GM20431 (cell line): ENCODE data around the gene BCO2.

Source experiments
- in situ Hi-C: fragments of 300-500 bp; cut with MseI, MboI; formaldehyde crosslinking; loops from one replicate; pipeline ENCODE4 v1.15.0; 2020; ENCODE audit warnings: low sequenced_read_pairs; ENCODE audit not compliant: unreplicated experiment

The BCO2 gene

GRCh38 chr11:112212290-112212689, 37.0 kb downstream of the BCO2 start:
- in situ Hi-C loops, result no loop called here

GRCh38 chr11:112212710-112213109, 37.4 kb downstream of the BCO2 start:
- in situ Hi-C loops, result no loop called here

GRCh38 chr11:112213753-112214152, 38.4 kb downstream of the BCO2 start:
- in situ Hi-C loops, result no loop called here

DNA sequence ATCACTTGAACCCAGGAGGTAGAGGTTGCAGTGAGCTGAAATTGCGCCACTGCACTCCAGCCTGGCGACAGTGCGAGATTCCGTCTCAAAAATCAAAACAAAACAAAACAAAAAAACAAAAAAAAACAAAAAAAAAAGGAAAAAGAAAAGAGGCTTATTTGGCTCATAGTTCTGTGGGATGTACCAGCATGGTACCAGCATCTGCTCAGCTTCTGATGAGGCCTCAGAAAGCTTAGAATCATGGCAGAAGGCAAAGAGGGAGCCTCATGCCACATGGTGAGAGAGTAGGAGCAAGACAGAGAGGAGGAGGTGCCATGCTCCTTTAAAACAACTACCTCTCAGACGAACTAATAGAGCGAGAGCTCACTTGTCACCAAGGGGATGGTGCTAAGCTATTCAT, 40.3 kb downstream of the BCO2 start:
- in situ Hi-C loops, result no loop called here

GRCh38 chr11:112216561-112217105, 41.3 kb downstream of the BCO2 start:
- in situ Hi-C loops, result no loop called here

- in situ Hi-C loops, result loop anchor here (10.0 kb wide), 1 partner anchor 65 kb away; no protein-coding TSS in a partner anchor
Observed at GRCh38 chr11:112219476-112220232, 44.3 kb downstream of the BCO2 start.

DNA sequence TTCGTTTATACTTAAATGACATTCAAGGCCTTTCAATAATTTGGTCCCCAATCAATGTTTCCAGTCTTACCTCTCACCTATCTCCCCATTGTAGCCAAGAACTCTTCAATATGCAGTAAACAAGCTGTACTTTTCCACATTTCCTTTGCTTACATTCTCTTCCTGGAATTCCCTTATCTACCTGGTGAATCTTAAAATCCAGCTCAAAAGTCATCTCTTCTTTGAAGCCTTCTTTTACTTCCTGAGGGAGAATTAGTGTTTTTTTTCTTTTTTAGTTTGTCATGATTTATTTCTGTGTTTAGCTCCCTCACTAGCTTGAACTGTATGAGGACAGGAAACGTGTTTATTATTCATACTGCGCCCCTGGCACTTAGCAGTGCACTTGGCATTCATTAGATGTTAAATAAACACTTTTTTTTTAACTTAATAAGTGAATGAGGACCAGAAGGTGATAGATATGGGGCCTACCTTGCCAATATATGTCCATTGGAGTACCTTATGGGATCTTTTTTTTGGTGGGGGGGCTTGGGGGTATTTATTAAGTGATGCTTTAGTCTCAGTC, 46.0 kb downstream of the BCO2 start:
- in situ Hi-C loops, result loop anchor here (10.0 kb wide), 1 partner anchor 63 kb away; no protein-coding TSS in a partner anchor

DNA sequence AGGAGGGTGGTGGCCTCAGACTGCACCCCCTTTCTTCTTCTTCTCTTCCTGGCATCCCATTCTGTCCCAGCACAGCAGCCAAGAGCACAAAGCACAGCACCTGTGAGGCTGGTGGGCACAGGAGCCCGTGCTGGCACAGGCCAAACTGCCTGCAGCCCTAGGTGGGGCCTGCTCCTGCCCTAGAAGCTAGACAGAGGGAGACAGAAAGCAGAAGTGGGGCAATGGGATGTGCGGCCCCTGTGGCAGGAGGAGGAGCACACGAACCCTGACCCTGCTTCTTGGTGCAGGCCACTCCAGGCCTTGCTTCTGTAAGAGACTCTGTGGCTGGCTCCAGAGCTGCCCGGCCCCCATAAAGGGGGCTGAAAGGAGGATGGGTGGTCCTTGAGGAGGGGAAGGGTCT, 47.0 kb downstream of the BCO2 start:
- in situ Hi-C loops, result loop anchor here (10.0 kb wide), 1 partner anchor 62 kb away; no protein-coding TSS in a partner anchor

DNA sequence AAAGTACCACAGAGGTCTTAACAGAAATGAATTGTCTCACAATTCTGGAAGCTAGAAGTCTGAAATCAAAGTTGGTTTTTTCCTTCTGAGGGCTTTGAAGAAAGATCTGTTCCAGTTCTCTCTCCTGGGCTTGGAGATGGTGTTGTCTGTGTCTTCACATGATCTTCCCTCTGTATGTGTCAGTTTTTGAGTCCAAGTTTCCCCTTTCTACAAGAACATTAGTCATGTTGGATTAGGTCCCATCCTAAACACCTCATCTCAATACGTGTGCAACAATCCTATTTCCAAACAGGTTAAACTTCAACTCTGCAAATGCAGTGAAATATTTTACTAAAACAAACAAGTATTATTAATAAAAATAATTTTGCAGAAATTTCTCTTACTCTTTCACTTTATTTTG, 47.8 kb downstream of the BCO2 start:
- in situ Hi-C loops, result loop anchor here (10.0 kb wide), 1 partner anchor 62 kb away; no protein-coding TSS in a partner anchor

GRCh38 chr11:112223754-112224532, 48.6 kb downstream of the BCO2 start:
- in situ Hi-C loops, result loop anchor here (10.0 kb wide), 1 partner anchor 61 kb away; no protein-coding TSS in a partner anchor

DNA sequence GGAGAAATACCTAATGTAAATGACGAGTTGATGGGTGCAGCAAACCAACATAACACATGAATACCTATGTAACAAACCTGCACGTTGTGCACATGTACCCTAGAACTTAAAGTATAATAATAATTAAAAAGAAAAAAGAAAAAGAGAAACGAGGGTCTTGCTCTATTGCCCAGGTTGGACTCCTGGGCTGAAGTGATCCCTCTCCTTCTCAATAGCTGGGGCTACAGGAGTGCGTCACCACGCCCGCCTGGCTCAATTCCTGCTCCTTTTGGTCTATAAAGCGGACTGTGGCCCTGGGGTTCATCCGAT, 50.4 kb downstream of the BCO2 start:
- in situ Hi-C loops, result loop anchor here (10.0 kb wide), 1 partner anchor 59 kb away; no protein-coding TSS in a partner anchor

DNA sequence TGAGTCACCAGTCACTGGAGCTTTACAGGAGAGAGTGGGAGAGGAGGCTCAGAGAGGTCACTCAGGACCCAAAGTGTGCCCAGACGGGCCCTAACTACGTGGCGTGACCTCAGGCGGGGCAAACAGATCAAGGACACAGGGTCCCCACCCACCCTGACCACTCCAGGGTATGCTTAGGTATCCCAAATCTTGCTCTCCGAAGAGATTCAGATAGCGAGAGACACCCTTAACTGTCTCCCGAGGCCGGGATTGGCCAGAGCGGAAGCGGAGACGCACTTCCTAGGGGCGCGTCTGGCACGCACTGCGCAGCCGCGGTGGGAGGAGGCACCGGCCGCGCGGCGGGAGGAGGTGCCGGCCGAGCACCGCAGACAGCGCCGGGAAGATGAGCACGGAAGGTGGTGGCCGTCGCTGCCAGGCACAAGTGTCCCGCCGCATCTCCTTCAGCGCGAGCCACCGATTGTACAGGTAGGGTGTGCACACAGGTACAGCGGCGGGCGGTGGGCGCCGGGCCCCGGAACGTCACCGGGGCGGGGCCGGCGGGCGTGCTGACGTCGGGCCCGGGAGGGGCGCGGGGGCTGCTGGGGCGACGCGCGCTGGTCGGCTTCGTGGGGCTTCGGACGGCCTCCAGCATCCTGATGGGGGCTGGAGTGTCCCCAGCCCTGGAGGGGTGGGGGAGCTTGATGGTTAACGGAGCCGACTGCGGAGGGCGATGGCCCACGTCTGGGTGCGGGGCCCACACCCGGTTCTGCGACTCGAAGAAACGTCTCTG, 50.9 kb downstream of the BCO2 start, which contains the start of gene PTS:
TSS of gene PTS (plus strand) at position 367 of the 769 bp plus-strand sequence. CDS start at position 383, 16 bp downstream.
- in situ Hi-C loops, result loop anchor here (10.0 kb wide), 1 partner anchor 59 kb away; no protein-coding TSS in a partner anchor

GRCh38 chr11:112226831-112227401, 51.6 kb downstream of the BCO2 start:
- in situ Hi-C loops, result loop anchor here (10.0 kb wide), 1 partner anchor 58 kb away; no protein-coding TSS in a partner anchor

DNA sequence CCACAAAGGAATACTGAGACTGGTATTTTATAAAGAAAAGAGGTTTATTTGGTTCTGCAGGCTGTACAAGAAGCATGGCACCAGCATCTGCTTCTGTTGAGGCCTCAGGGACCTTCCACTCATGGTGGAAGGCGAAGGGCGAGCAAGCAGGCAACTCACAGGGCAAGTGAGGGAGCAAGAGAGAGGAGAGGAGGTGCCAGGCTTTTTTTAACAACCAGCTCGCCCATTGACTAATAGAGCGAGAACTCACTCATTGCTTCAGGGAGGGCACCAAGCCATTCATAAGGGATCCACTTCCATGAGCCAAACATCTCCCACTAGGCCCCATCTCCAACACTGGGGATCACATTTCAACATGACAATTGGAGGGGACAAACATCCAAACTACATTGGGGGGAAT, 52.2 kb downstream of the BCO2 start:
- in situ Hi-C loops, result loop anchor here (10.0 kb wide), 1 partner anchor 57 kb away; no protein-coding TSS in a partner anchor

GRCh38 chr11:112228706-112229105, 53.4 kb downstream of the BCO2 start:
- in situ Hi-C loops, result loop anchor here (10.0 kb wide), 1 partner anchor 56 kb away; no protein-coding TSS in a partner anchor

- in situ Hi-C loops, result loop anchor here (10.0 kb wide), 1 partner anchor 56 kb away; no protein-coding TSS in a partner anchor
Observed at GRCh38 chr11:112229159-112229558, 53.8 kb downstream of the BCO2 start.

- in situ Hi-C loops, result loop anchor here (10.0 kb wide), 1 partner anchor 55 kb away; no protein-coding TSS in a partner anchor
Observed at GRCh38 chr11:112229746-112230433, 54.6 kb downstream of the BCO2 start.

GRCh38 chr11:112231952-112232351, 56.6 kb downstream of the BCO2 start:
- in situ Hi-C loops, result no loop called here
